ENCODE measurements around the gene RNF144A.
A peak's percentile ranks its signal among the peaks of the same experiment; 100 is the strongest.

The RNF144A gene

DNA sequence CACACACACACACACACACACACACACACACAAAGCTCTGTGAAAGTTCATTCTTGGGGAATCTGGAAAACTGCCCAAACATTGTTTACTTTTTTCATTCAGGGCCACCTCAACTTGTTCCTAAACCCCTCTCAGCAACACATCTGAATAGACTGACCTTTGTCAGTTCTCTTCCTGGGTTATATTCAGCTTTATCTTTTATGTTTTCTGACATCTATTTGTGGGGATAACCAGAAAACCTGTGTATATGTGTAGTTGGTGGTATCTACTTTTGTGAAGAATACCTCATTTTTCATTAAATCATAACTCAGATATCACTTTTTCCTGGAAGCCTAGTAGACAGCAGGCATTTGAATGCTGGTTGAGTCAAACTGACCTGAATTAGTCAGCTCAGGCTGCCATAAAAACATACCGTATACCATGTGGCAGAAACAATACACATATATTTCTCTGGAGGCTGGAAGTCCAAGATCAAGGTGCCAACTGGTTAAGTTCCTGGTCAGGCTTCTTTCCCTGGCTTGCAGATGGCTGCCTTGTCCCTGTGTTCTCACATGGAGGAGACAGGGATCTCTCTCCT is 11.0 kb upstream of the RNF144A start:
- DNase-seq = no peak

DNA sequence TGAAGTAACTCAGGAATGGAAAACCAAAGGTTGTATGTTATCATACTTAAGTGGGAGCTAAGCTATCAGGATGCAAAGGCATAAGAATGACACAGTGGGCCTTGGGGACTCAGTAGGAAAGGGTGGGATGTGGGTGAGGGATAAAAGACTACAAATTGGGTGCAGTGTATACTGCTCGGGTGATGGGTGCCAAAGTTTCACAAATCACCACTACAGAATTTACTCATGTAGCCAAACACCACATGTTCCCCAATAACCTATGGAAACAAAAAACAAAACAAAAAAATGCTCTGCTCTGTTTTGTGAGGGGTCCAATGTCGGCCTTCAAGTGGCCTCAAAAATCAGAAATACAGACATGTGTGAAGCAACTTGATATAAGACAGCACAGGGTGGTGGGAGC is 8.9 kb upstream of the RNF144A start:
- DNase-seq = no peak

DNA sequence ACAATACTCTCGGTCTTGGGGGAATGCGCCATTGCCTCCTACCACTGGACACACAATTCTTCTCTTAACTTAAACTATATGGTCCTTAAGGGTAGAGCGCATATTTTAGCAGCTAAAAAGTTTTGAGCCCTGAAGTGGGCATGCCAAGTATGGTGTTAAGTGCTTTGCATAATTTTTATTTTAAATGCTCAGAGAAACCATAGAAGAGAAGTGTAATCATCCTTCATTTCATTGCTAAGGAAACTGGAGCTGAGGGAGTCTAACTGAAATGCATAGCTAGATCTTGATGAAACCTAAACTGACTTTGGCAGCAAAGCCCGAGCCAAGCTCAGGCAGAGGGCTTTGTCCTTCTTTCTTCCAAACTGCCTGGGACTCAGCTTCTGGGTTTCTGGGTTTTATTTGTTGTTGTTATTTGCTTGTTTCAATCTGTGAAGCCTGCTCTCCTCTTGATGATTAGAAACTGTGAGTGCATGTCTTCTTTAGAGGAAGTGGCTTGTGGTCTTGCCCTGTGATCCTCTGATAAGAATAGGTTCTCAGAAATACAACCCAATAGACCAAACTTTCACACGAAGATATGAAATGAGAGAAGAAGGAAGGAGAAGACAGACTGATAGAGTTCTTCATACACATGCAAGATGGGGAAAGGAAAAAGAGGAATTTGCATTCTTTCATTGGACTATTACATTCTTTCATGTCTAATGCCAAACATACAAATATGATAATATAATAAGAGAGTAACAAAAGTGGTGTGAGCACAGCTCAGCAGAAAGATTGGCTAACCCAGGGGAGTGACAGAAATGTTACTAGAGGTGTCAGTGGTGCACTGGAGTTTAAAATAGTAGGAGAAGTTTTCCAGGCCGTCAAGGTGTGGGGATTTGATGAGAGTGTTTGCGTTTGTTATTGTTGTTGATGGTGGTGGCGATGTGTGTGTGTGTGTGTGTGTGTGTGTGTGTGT is 7.5 kb upstream of the RNF144A start:
- no peak for DNase-seq

DNA sequence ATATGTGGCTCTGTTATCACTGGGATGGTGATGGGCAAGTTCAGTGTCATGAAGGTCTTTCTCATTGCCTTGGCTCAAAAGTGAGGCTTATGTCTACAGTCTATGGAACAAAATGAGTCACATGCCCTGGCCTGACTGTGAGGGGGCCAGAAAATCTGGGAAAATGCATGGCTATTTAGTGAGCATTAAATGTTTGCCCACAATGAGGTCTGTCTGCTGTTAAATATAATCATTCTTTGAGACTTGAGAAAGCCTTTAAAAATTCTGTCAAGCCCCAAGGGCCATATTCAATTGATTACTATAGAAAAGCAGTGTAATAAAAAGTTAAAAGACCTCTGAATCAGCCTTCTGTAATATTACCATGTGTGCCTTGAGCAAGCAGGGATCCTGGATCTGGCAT is 5.5 kb upstream of the RNF144A start:
- no peak for DNase-seq

DNA sequence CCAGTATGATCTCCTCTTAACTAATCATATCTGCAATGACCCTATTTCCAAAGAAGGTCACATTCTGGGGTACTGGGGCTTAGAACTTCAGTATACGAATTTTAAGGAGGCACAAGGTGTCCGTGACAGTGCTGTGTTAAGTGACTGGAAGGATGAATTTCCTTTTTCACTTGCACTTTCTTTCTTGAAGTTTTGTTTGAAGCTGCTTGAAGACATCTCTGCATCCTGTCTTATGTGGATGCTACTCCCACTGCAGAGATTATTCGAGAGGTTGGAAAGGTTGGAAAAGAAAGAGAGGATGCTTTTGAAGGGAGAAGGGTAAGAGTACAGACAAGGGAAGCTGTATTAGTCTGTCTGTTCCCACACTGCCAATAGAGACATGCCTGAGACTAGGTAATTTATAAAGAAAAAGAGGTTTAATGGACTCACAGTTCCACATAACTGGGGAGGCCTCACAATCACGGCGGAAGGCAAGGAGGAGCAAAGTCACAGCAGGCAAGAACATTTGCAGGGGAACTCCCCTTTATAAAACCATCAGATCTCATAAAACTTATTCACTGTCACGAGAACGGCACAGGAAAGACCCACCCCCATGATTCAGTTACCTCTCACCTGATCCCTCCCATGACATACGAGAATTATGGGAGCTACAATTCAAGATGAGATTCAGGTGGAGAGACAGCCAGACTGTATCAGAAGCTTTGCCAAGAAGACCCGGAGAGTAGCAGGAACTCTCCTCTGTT is 3.6 kb upstream of the RNF144A start:
- no peak for DNase-seq

DNA sequence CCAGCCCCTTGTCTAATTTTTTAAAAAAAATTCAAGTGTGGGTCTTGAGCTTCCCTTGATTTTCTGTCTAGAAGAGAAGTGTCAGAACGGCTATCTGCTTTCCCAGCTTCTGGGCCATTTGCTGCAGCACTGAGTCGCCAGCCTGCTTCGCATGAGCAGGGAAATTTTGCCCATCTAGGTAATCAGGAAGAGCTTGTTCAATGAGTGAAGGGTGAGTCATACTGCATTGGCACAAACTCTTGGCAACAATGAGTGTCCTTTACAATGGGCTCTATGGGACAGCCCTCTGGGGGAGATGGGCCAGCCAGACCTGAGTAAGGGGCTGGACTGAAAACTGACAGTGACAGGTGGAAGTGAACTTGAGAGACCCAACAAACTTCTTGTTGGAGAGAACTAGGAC is 2.4 kb upstream of the RNF144A start:
- peak in 1 of 56 donors; percentile 43 for DNase-seq

DNA sequence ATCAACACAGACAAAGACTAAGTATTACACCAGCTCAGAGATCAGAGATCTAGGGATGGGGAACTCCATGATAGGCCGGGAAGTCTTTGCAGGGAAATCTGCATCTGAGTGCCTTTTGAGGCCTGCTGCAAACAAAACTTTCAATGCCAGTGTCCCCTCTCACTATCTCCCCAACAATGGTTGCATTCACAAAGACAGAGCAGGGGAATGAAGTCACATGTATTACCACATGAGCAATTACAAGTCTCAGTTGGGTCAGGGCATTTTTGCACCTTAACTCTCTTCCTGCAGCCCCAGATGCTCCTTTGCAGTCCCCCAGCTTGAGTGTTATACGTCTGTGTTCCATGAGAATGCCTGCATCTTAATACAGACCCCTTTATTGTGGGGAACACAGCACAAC is 1.8 kb upstream of the RNF144A start:
- DNase-seq = peak in 7 of 56 donors; percentile 20 to 53 (median 30)

DNA sequence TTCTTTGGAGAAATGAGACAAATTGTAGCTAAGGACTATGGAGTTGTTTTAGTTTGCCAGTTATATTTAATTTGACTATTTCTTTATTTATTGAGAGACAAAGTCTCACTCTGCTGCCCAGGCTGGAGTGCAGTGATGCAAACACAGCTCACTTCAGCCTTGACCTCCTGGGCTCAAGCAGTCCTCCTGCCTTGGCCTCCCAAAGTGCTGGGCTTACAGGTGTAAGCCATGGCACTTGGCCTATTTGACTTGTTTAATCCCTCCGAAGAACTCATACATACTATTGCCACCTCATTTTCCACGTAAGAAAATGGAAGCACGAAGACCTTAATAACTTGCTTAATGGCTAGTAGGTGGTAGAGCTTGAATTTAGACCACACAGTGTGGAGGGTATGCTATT is 988 bp upstream of the RNF144A start:
- no peak for DNase-seq

DNA sequence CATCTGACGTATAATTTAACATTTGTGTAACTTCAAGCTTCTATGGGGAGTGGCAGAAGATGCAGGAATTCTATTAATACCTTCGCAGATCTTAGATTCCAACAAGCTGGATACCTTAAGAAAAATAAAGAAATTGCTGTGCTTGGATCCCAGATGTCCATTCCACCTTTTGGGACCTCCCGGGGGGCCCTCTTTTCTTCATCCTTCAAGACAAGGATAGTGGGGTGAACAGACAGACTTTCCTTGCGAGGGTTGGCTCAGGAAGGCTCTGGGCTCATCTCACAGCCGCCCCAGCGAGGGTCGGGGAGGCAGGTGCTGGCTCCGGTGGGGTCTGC is 509 bp upstream of the RNF144A start:
- DNase-seq = no peak

DNA sequence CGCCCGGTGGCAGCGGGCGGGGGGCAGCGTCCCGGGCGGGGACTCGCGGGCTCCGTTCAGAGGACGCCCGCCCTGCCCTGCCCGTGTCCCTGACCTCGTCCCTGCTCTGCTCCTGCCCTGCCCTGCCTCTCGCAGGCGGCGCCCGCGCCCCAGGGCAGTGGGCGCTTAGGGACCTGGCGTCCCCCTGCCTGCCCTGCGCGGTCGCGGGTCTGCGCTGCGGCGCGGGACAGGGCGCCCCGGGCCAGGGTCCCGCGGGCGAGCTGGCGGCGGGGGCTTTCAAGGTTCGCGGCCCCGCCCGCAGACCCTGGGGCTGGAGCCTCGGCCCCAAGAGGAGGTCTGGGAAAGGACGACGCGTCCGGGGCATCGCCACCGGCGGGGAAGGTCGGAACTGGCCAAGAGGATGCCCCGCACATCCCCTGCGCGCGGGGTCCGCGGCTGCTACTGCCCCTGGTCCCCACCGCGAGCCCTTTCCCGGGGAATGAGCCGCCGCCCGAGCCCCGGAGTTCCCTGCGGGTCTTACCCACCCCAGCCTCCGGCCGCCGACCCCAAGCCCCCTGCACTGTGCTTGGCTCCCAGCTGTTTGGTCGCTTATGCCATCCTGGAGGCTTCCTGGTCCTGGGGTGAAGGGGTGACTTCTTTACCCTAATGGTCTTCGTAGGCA is 679 bp downstream of the RNF144A start:
- DNase-seq = peak in 1 of 56 donors; percentile 46

DNA sequence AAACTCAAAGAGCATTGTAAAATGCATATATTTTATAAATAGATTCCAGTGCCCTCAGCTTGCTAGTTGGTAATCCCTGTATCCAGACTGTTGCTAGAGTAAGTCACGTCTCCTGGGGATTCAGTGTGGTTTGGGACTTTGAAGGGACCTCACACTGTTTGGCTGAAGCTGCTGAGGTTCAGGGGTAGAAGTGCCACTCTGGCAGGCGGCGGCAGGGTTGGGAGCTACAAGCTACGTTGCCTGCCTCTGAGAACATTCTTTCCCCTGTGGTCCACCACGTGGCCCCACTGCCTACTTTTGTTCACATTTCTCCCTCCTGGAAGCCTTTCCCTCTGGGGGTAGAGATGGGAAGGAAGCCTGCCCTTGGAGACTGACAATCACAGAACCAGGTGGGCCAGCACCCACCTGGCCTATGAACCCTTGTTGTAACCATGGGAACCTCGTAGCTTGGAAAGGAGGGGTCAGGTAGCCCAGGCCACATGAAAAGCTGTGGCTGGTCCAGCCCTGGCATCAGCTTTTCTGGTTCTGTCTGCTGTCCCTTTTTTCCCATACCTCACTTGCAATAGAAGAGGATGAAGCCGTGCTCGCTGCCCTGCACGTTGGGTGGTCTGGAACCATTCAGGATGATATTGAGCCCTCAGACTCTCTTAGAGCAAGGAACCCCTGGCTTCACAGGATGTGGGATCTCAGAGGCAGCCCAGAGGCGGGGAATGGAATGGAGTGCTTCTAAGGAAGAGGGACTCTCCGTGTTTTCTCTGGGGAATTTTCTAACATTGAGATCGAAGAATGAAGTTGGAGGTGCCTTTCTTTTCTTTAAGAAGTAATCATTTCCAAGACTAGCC is 2.9 kb downstream of the RNF144A start:
- peak in 3 of 56 donors; percentile 28 to 46 (median 36) for DNase-seq

DNA sequence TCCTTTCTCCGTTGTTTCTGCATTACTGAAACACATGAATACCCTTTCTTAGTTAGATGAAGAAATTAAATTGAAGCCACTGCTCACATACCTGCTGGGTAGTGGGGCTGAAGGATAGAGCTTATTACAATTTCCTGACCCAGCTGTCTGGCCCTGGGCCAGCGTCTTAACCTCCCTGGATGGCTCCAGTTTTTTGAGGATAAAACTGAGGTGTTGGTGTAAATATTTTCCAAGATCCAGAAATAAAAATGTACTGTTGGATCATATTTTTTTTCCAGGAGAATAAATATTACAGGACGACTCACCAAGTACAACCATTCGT is 3.5 kb downstream of the RNF144A start:
- no peak for DNase-seq

DNA sequence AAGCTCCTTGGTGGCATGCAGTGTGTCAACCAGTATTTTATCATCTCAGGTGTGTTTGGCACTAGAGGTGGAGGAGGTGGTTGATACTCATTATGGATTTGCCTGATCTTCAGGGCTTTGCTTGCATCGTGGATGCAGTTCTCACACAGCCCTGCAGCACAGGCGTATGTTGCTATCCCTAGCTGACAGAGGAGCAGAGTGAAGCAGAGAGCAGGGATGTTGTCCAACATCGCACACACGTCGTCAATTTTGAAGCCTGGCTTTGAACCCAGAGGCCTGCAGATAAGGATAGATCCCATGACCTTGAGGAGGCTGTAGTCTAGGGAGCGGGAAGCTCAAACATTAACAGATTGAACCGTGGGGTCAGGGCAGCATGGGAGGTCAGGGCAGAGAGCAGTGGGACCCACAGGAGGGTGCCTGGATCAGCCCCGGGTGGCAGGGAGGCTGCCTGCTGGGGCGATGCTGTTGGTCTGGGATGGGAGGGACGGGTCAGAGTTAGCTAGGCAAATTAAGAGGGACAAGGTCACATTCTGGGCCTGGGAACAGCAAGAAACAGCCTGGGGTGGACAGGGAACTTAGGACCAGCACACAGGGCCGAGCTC is 4.2 kb downstream of the RNF144A start:
- DNase-seq = no peak

DNA sequence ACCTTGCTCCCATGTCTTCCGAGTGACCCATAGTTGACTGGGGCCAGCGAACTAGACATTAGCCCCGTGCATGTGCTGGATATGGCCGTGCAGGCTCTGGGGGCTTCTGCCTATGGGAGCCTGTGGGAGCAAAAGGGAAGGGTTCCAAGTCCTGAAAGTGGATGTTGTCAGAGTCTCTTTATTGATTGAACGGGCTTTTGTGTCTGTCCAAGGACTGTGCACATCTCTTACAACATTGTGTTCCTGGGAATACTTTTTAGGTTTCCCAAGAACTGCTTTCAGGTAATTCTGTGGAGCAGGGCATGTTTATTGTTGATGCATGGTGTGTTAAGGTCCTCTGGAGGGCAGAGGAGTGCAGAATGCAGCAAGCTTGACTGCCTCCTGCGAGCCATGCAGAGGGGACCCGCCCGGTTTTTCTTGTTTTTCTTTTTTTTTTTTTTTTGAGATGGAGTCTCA is 5.0 kb downstream of the RNF144A start:
- no peak for DNase-seq

DNA sequence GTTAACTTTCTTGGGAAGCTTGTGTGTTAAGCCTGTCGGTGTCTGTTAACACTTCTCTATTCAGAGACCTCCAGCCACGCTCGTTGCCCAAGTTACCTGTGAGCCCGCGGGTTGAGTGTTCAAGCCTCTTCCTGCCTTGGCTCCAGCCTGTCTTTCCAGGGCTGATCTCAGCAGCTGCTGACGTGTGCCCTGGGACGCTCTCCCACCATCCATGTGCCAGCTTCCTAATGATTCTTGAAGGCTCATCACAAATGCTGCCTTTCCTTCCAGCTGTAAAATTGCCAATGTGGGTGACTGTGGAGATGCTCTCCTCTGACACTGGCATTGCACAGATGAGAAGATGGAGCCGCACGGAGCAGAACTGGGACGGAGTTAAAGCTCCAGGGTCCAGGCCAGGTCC is 6.1 kb downstream of the RNF144A start:
- DNase-seq = peak in 8 of 56 donors; percentile 24 to 82 (median 41)

DNA sequence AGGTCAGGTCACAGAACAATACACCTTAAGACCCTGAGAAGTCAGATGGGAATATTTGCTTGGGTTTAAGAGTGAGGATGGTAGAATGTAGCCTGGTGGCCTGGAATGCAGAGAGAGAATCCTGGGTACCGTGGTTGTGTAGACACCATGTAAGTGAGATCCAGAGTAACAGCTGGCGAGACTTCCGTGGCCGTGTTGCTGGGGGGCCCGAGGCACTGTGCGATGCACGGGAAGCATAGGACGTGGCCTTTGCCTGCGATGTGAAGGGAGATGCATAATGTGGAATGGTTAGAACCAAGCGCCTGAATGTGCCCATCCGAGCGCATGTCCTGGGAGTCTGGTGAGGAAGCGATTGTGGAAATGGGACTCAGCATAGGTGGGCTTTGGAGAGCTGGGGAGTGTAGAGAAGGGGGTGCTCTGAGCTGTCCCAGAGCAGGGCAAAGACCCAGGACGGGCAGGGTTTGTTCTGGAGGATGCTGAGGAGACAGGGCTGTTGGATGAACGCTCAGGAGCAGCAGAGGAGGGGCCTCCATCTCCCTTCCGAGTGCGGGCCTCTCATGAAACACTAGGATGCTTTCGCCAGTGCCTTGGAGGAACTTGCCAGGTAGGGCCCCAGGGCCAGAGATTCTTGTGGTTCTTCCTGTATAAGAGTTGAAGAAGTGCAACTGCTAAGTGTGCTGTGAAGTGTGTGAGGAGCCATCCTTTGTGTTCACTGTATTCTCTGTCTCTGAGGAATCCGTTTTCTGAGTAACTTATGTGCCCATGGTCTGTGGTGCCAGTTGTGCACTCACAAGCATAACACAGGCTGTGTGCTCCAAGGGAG is 7.1 kb downstream of the RNF144A start:
- no peak for DNase-seq

DNA sequence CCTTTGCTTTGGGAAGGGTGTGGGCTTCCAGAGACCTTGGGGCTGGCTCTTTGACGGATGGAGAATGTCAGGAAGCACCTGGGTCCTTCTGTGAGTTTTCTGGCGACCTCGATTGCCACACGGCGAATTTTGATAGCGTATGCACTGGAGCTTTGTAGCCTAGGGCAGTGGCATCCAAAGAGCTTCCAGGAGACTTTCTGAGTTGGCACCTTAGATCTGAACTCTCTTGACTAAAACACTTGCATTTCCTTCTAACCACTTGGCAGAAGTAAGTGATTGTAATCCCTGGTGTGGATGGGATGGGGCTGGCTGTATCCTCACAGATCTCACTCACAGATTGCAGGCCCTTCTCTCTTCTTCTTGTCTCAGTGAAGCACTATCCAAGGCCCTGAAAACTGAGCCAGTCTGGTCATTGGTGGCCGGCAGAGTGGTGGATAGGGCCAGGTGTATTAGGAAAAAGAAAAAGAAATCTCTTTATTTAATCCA is 7.8 kb downstream of the RNF144A start:
- no peak for DNase-seq

DNA sequence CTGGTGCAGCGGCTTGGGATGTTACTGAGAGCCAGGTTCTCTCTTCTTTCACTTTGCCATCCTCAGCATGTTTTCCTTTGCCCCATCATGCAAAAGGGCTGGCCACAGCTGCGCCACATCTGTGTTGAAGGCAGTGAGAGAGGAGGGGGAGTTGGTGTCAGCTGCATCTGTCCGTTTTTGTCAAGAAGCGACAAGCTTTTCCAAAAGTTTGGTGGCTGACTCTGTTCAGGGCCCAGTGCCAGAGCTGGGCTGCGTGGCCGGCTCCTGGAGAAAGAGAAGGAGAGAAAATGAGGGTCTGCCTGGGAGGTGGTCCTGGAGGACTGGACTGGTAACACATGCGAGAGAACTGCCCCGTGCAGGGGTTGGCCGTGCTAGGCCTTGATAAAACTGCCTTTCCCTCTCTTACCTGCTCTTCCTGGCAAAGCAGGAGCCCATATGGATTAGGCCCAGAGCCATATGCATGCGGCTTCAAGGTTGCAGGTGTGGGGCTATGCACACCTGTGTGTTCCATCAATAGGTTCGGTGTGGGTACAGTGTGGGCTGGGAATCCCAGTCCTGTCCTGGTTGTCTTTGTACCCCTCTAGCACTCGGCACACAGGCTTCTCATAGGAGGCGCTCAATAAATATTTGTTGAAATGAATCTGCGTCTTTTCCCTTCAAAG is 9.0 kb downstream of the RNF144A start:
- peak in 1 of 56 donors; percentile 27 for DNase-seq

DNA sequence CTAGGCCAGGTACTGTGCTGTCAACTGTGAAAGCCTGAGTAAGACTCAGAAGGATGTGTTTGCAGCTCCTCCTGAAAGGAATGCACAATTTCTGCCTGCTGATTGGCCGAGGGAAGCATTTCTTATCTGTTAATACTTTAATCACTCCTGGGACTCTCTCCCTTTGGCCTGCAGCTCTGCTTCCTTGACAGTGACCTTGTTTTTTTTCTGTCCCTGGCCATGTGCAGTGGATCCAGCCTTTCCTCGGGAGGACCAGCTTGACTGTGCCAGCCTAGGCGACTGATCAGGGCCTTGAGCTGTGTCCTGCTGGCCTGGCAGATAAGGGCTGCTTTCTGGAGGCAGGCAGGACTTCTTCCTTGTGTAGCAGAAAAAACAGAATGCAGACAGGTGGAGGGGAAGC is 10.0 kb downstream of the RNF144A start:
- peak in 1 of 56 donors; percentile 12 for DNase-seq

Measured in nucleus accumbens (tissue), 56 donors.